Brain microvascular endothelial cell (primary cell): ENCODE results near the gene PLB1.
A peak's percentile ranks its signal among the peaks of the same experiment; 100 is the strongest.

Source experiments
- DNase-seq: peaks from one replicate; pipeline ENCODE4 v3.0.0-alpha.2; 2020
- H3K27ac ChIP-seq: fragments of 250-450 bp; sonication (Bioruptor Pico); 2 replicates; pipeline ENCODE4 v1.5.1; 2020; ENCODE audit warnings: mild to moderate bottlenecking, moderate library complexity
- H3K27me3 ChIP-seq: fragments of 250-450 bp; sonication (Bioruptor Pico); replicated peaks from 2 replicates; pipeline ENCODE4 v1.5.1; 2020; ENCODE audit warnings: mild to moderate bottlenecking
- H3K36me3 ChIP-seq: fragments of 250-450 bp; sonication (Bioruptor Pico); replicated peaks from 2 replicates; pipeline ENCODE4 v1.5.1; 2020; ENCODE audit warnings: mild to moderate bottlenecking
- H3K4me3 ChIP-seq: 2 replicates; pipeline ENCODE4 v1.5.1; 2011; ENCODE audit warnings: low read depth, mild to moderate bottlenecking, control low read depth, low read length, moderate library complexity
- CTCF ChIP-seq: IDR thresholded peaks from 2 replicates; pipeline ENCODE4 v1.5.1; 2011; ENCODE audit warnings: low read depth, mild to moderate bottlenecking, moderate library complexity, low read length, control low read depth, inconsistent platforms; ENCODE audit errors: missing control alignments
- in situ Hi-C: cut with HindIII; loops from 2 replicates; pipeline ENCODE4 v1.10.0; 2017; ENCODE audit warnings: low sequenced_read_pairs, low pct_ligation_motif_present

PLB1 gene

GRCh38 chr2:28523902-28524301 lies 28.0 kb downstream of the PLB1 start:
- Histone ChIP-seq H3K27ac (no peak overlapping the region), H3K27me3 (peaks cover 21% of the 10 kb centered on the region), H3K4me3 (no peak overlapping the region), H3K36me3 (no peaks in the 10 kb centered on the region)
- DNase-seq = no peak
- TF ChIP-seq CTCF = no peak
- in situ Hi-C loops = no loop called here

- Histone ChIP-seq H3K27me3 (peaks cover 21% of the 10 kb centered on the region), H3K4me3 (no peak overlapping the region), H3K36me3 (no peaks in the 10 kb centered on the region), H3K27ac (no peak overlapping the region)
- DNase-seq = no peak
- no peak for TF ChIP-seq CTCF
- in situ Hi-C loops = no loop called here
Measured at GRCh38 chr2:28525481-28525880, 29.6 kb downstream of the PLB1 start.

GRCh38 chr2:28526527-28527132 lies 30.8 kb downstream of the PLB1 start:
- no peak overlapping the region for H3K27ac ChIP-seq
- no peak for TF ChIP-seq CTCF
- peaks cover 18% of the 10 kb centered on the region for H3K27me3 ChIP-seq
- no peaks in the 10 kb centered on the region for H3K36me3 ChIP-seq
- in situ Hi-C loops = no loop called here
- H3K4me3 ChIP-seq = no peak overlapping the region
- DNase-seq = no peak

- TF ChIP-seq CTCF = peak; percentile 11
- H3K36me3 ChIP-seq = no peaks in the 10 kb centered on the region
- in situ Hi-C loops = no loop called here
- H3K27ac ChIP-seq = no peak overlapping the region
- H3K4me3 ChIP-seq = no peak overlapping the region
- peaks cover 12% of the 10 kb centered on the region for H3K27me3 ChIP-seq
- no peak for DNase-seq
Measured at GRCh38 chr2:28527196-28527595, 31.3 kb downstream of the PLB1 start.

GRCh38 chr2:28528206-28528605 lies 32.3 kb downstream of the PLB1 start:
- no peak for TF ChIP-seq CTCF

GRCh38 chr2:28530782-28531181 lies 34.9 kb downstream of the PLB1 start:
- Histone ChIP-seq H3K36me3 (no peaks in the 10 kb centered on the region), H3K27ac (no peak overlapping the region), H3K4me3 (no peak overlapping the region), H3K27me3 (no peaks in the 10 kb centered on the region)
- DNase-seq = no peak
- in situ Hi-C loops = no loop called here
- no peak for TF ChIP-seq CTCF

More at GRCh38 chr2:28528206-28528605, 32.3 kb downstream of the PLB1 start:
- no peak for DNase-seq
- peaks cover 5% of the 10 kb centered on the region for H3K27me3 ChIP-seq
- H3K4me3 ChIP-seq = no peak overlapping the region
- in situ Hi-C loops = no loop called here
- H3K36me3 ChIP-seq = no peaks in the 10 kb centered on the region
- H3K27ac ChIP-seq = no peak overlapping the region
